Measurements from ENCODE around the gene KRTAP10-8. TPM values are rescaled to one million over a fixed set of nuclear protein-coding genes. Genes with fewer than 3 reads are reported as not detected.
"Not testable (repeated sequence)": the region's sequence is repeated elsewhere in the genome, so short reads cannot be mapped to it uniquely, and the experiment has no call there.

KRTAP10-8 gene
- total RNA-seq, 1 experiment from 2014 or later, result not detected

DNA sequence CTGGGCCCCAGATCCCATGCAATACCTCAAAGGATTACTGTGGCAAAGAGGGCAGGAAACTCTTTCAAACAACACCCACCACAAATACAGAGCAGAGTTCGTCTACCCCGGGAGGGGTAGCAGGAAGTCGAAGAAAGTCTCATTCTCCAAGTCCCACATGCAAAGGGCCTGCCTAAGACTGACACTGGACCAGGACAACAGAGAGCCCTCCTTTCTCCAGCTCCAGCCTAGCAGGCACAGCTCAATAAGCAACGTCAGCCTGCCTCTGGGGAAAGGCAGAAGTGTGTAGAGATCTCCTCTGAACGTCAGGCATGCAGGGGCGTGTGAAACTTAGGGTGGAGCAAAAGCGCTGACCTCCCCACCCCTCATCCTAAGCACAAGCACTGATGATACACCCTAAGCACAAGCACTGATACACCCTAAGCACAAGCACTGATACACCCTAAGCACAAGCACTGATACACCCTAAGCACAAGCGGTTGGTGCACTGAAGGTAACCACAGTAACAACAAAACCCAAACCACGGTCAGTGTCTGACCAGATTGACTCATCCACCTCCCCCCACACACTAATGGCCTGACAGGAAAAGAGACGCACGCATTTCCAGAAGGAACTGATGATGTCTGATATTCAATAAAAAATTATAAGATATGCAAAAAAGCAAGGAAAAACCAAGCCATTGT is 47.2 kb downstream of the KRTAP10-8 start:
- Histone ChIP-seq H3K9me2 (replicated peaks; ENCODE audit: low read length) (no peaks in the 10 kb centered on the region), H3K4me2 (ENCODE audit: low read length) (no peak overlapping the region), H3K4me1 (ENCODE audit: insufficient read depth, low read length) (no peaks in the 10 kb centered on the region), H3K79me2 (ENCODE audit: low read length) (no peaks in the 10 kb centered on the region), H3K36me3 (ENCODE audit: low read depth, low read length) (no peaks in the 10 kb centered on the region), H3K9ac (ENCODE audit: low read length) (no peak overlapping the region), H3K4me3 (ENCODE audit: low read length) (no peak overlapping the region), H4K20me1 (ENCODE audit: low read length) (no peaks in the 10 kb centered on the region), H3K27me3 (ENCODE audit: low read length) (no peaks in the 10 kb centered on the region), H3K27ac (ENCODE audit: low read length) (no peak overlapping the region), H3F3A (ENCODE audit: low read length, unreplicated experiment) (no peaks in the 10 kb centered on the region), H2AFZ (ENCODE audit: low read length) (no peak overlapping the region), H3K9me3 (ENCODE audit: low read length) (0 out of 2 replicates have a peak, but pooled peaks cover 5% of the 10 kb centered on the region)
- POLR2A ChIA-PET (ENCODE audit: unreplicated experiment), result no interaction called here
- CTCF ChIA-PET, result no interaction called here
- TF ChIP-seq EZH2 (IDR thresholded peaks at IDR 0.05; ENCODE audit: low read length, unreplicated experiment), result no peak
- TF ChIP-seq EZH2phosphoT487 (IDR thresholded peaks at IDR 0.05; ENCODE audit: borderline replicate concordance, low read length), result no peak
- TF ChIP-seq, protein P1, sequence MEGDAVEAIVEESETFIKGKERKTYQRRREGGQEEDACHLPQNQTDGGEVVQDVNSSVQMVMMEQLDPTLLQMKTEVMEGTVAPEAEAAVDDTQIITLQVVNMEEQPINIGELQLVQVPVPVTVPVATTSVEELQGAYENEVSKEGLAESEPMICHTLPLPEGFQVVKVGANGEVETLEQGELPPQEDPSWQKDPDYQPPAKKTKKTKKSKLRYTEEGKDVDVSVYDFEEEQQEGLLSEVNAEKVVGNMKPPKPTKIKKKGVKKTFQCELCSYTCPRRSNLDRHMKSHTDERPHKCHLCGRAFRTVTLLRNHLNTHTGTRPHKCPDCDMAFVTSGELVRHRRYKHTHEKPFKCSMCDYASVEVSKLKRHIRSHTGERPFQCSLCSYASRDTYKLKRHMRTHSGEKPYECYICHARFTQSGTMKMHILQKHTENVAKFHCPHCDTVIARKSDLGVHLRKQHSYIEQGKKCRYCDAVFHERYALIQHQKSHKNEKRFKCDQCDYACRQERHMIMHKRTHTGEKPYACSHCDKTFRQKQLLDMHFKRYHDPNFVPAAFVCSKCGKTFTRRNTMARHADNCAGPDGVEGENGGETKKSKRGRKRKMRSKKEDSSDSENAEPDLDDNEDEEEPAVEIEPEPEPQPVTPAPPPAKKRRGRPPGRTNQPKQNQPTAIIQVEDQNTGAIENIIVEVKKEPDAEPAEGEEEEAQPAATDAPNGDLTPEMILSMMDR (conservative IDR thresholded peaks at IDR 0.05; ENCODE audit: low read depth, low read length), result no peak
- DNase-seq (no peak), ATAC-seq (no peak)
- no TSS peak for BruUV-seq (replicated peaks)
- intact Hi-C loops (cut with micrococcal nuclease), result no loop called here

DNA sequence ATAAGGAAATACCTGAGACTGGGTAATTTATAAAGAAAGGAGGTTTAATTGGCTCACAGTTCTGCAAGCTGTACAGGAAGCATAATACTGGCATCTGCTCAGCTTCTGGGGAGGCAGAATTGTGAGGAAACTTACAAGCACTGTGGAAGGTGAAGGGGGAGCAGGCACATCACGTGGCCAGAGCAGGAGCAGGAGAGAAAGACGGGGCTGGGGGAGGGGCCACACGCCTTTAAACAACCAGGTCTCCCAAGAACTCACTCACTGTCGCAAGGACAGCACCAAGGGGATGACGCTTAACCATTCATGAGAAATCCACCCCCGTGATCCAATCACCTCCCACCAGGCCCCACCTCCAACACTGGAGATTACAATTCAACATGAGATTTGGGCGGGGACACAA is 49.7 kb downstream of the KRTAP10-8 start:
- DNase-seq; H4K20me1 ChIP-seq (ENCODE audit: low read length); POLR2A ChIA-PET (ENCODE audit: unreplicated experiment); H3K9me3 ChIP-seq (ENCODE audit: low read length); ATAC-seq; CTCF ChIA-PET; H3K27ac ChIP-seq (ENCODE audit: low read length); BruUV-seq (replicated peaks); H3K9me2 ChIP-seq (replicated peaks; ENCODE audit: low read length); H3K36me3 ChIP-seq (ENCODE audit: low read depth, low read length); H3K27me3 ChIP-seq (ENCODE audit: low read length); intact Hi-C loops (cut with micrococcal nuclease); H3K79me2 ChIP-seq (ENCODE audit: low read length); H2AFZ ChIP-seq (ENCODE audit: low read length); H3K9ac ChIP-seq (ENCODE audit: low read length); H3F3A ChIP-seq (ENCODE audit: low read length, unreplicated experiment); H3K4me3 ChIP-seq (ENCODE audit: low read length); H3K4me2 ChIP-seq (ENCODE audit: low read length); H3K4me1 ChIP-seq (ENCODE audit: insufficient read depth, low read length): not testable (repeated sequence)

Other genes starting within 250 kb of the KRTAP10-8 start
- 3.1 and 4.1 TPM in 2 replicates for gene LRRC3, start 156.6 kb upstream of the KRTAP10-8 start, total RNA-seq (2014; rRNA removed)
- gene KRTAP10-1, start 71.9 kb upstream of the KRTAP10-8 start, total RNA-seq (2014; rRNA removed), result not detected in 2 replicates
- gene KRTAP10-2, start 60.6 kb upstream of the KRTAP10-8 start, total RNA-seq (2014; rRNA removed), result not detected in 2 replicates
- gene KRTAP10-3, start 53.3 kb upstream of the KRTAP10-8 start, total RNA-seq (2014; rRNA removed), result not detected in 2 replicates
- gene KRTAP10-4, start 38.4 kb upstream of the KRTAP10-8 start, total RNA-seq (2014; rRNA removed), result not detected in 2 replicates
- 0.98 TPM in 1 of 2 replicates, not detected in the other for gene KRTAP10-5, start 31.5 kb upstream of the KRTAP10-8 start, total RNA-seq (2014; rRNA removed)
- gene KRTAP10-6, start 19.6 kb upstream of the KRTAP10-8 start, total RNA-seq (2014; rRNA removed), result not detected in 2 replicates
- gene KRTAP10-7, start 11.5 kb upstream of the KRTAP10-8 start, total RNA-seq (2014; rRNA removed), result not detected in 2 replicates
- gene KRTAP10-9, start 15.0 kb downstream of the KRTAP10-8 start, total RNA-seq (2014; rRNA removed), result not detected in 2 replicates
- not detected in 2 replicates for gene KRTAP10-10, start 25.3 kb downstream of the KRTAP10-8 start, total RNA-seq (2014; rRNA removed)
- gene KRTAP10-11, start 34.3 kb downstream of the KRTAP10-8 start, total RNA-seq (2014; rRNA removed), result not detected in 2 replicates
- not detected in 2 replicates for gene KRTAP12-4, start 42.6 kb downstream of the KRTAP10-8 start, total RNA-seq (2014; rRNA removed)
- gene KRTAP12-3, start 45.9 kb downstream of the KRTAP10-8 start, total RNA-seq (2014; rRNA removed), result not detected in 2 replicates
- not detected in 2 replicates for gene KRTAP12-2, start 54.8 kb downstream of the KRTAP10-8 start, total RNA-seq (2014; rRNA removed)
- gene KRTAP12-1, start 70.1 kb downstream of the KRTAP10-8 start, total RNA-seq (2014; rRNA removed), result 0.62 and 0.86 TPM in 2 replicates
- gene KRTAP10-12, start 85.1 kb downstream of the KRTAP10-8 start, total RNA-seq (2014; rRNA removed), result not detected in 2 replicates
- gene TSPEAR, start 99.5 kb downstream of the KRTAP10-8 start, total RNA-seq (2014; rRNA removed), result 2.1 and 3.2 TPM in 2 replicates
- 159 and 189 TPM in 2 replicates for gene UBE2G2, start 189.7 kb downstream of the KRTAP10-8 start, total RNA-seq (2014; rRNA removed)
- 242 and 290 TPM in 2 replicates for gene SUMO3, start 206.0 kb downstream of the KRTAP10-8 start, total RNA-seq (2014; rRNA removed)